LNCaP clone FGC (cell line): ENCODE measurements around the gene NUTF2.

Experiments
- DNase-seq: peaks from one replicate; pipeline ENCODE4 v3.0.0-alpha.2; 2011; ENCODE audit warnings: low read depth
- H3K4me3 ChIP-seq: 2 replicates; pipeline ENCODE4 v1.5.1; 2011; ENCODE audit warnings: mild to moderate bottlenecking, low read depth, low read length, control low read depth
- TF ChIP-seq, protein P1 (sequence below): IDR thresholded peaks from 2 replicates; pipeline ENCODE4 v1.5.1; 2012; ENCODE audit warnings: mild to moderate bottlenecking; ENCODE audit not compliant: control insufficient read depth, insufficient read depth; ENCODE audit errors: extremely low read depth

The NUTF2 gene

DNA sequence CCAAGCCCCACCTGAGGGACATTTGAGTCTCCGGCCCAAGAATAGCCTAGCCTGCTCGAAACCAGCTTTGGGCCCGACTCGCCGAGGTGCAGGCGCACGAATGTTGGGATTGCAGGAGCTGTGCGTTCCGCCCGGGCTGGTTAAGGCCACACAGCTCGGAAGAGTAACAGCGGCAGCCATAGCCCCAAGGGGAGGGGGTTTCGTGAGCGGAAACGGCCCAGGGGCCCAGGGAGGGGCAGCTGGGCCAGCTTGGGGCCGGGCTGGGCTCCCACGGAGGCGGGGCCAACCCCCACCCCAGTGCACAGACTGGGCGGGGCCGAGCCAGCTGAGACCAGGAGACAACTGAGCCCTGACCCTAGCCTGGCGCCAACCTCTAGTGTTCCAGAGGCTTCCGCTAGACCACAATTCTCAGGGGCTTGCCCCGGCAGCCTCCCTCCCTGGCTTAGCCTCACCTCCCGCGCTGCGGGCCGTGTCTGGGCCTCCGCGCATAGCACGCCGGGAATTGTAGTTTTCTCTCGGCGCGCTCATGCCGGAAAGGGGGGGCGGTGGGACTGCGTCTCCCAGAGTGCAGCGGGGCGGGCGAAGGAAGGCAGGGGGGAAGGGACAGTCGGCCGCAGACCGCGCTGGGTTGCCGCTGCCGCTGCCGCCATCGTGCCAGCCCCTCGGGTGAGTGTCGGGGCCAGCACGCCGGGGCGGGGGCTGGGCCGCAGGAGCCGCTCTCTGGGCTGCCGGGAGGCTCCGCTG lies at the start of gene NUTF2:
TSS of gene NUTF2 (plus strand) at position 614 of the 744 bp plus-strand sequence. CDS start 18,198 bp downstream, outside the sequence.
- peak; percentile 74 for DNase-seq
- H3K4me3 ChIP-seq, result peak within 1 kb of the TSS; percentile 99
- TF ChIP-seq, protein P1, sequence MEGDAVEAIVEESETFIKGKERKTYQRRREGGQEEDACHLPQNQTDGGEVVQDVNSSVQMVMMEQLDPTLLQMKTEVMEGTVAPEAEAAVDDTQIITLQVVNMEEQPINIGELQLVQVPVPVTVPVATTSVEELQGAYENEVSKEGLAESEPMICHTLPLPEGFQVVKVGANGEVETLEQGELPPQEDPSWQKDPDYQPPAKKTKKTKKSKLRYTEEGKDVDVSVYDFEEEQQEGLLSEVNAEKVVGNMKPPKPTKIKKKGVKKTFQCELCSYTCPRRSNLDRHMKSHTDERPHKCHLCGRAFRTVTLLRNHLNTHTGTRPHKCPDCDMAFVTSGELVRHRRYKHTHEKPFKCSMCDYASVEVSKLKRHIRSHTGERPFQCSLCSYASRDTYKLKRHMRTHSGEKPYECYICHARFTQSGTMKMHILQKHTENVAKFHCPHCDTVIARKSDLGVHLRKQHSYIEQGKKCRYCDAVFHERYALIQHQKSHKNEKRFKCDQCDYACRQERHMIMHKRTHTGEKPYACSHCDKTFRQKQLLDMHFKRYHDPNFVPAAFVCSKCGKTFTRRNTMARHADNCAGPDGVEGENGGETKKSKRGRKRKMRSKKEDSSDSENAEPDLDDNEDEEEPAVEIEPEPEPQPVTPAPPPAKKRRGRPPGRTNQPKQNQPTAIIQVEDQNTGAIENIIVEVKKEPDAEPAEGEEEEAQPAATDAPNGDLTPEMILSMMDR, result no peak

DNA sequence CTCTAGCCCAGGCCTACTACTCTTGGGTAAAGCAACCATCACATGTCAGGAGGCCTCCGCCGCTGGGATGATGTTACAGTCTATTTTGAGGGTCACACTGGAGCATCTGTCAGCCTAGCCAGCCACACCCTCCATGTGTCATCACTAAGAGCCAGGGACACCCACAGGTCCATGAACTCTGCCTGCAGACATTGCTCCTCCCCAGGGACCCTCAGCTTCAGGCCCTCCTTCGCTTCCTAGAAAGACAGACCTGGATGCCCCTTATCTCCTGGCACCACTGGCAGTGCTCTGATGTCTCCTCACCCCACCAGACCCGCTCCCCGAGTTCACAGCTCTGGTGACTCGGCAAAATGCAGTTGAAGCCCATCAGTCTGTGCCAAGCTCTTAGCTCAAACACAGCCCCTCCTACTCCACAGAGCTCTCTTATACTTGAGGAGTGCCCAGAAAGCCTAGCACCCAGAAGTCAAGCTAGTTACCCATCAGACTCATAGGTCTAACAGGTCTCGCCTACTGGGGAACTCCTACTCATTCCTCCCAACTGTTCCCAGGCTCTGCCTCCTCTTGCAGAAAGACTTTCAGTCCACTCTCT lies 46.3 kb upstream of the NUTF2 start:
- no peak for DNase-seq
- H3K4me3 ChIP-seq, result no peak overlapping the region
- TF ChIP-seq, protein P1, result no peak

DNA sequence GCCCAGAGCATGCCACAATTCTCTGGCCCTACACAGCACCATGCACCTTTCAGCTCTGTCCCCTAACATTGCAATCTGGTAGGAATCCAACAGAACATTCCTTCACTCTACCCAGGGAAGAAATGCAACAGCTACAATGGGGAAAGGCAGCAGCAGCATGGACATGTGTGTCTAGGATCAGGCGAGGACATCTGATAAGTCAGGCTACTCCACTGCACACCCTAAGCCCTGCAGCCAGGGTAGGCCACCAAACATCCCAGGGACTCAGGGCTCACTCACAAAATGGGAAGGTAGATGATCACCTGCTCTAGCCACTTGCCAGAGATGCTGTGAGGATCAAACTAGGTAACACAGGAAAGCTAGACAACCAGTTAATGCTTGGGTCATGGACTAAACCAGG lies 45.5 kb upstream of the NUTF2 start:
- TF ChIP-seq, protein P1, result no peak
- DNase-seq, result no peak
- H3K4me3 ChIP-seq, result no peak overlapping the region

DNA sequence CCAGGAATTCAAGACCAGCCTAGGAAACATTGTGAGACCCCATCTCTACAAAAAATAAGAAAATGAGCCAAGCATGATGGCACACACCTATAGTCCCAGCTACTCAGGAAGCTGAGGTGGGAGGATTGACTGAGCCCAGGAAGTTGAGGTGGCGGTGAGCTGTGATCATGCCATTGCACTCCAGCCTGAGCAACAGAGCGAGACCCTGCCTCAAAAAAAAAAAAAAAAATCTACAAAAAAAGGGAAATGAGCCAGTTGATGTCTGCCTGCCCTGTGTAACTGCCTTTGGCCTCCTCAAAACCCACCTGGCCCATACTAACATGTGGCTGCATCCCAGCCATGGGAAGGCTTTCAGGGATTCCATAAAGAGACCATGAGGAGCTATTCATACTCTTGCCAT lies 44.9 kb upstream of the NUTF2 start:
- TF ChIP-seq, protein P1, result no peak
- no peak for DNase-seq
- H3K4me3 ChIP-seq, result no peak overlapping the region

DNA sequence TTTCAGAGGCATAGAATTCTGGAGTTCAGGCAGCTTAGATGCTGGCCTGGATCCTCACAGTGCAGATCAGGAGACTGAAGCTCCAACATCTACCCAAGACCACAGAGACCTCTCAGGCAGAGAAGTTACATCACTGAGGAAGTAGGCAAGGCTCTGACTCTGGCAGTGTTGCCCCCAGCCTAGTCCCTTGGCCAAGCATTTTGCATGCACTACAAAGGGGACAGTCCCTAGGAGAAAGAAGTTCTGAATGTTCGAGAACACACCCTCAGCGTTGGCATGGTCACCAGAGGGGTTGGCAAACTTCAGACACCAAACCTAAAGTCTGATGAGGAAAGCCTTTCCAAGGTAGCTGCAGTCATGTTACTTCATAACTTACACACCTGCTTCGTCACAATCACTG lies 42.8 kb upstream of the NUTF2 start:
- no peak for DNase-seq
- TF ChIP-seq, protein P1, result no peak
- H3K4me3 ChIP-seq, result no peak overlapping the region

DNA sequence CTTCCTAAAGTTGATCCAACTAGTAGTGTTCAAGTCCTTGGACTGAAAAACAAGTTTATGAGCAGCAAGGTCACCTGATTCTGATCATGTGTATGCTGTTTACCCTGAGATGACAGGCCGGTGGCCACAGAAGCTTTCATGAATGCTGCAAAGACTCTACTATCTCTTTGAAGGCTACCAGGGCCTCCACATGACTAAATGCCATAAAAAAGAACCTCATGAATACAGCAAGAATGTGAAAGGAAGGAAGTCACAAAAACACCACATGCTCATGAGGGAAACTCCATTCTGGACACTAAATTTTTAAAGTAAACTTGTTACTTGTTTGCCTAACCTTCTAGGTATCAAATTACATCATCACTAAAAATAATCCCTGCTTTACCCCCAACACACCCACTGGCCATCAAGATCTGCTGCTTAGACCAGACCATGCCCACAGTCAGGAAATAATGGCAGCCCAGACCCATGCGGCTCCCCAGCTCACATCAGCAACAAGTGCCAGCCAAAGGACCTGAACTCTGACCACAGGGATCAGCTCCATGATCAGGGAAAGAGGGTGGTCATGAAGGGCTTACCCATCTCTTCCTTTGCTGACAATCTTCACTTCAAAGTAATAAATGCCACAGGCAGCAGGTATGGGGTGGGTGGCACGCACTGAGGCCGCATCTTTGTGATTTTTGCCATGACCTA lies 41.7 kb upstream of the NUTF2 start:
- H3K4me3 ChIP-seq, result peak overlapping the region; percentile 99
- DNase-seq, result no peak
- TF ChIP-seq, protein P1, result no peak
